ENCODE measurements around the gene SULT2A1.

DNA sequence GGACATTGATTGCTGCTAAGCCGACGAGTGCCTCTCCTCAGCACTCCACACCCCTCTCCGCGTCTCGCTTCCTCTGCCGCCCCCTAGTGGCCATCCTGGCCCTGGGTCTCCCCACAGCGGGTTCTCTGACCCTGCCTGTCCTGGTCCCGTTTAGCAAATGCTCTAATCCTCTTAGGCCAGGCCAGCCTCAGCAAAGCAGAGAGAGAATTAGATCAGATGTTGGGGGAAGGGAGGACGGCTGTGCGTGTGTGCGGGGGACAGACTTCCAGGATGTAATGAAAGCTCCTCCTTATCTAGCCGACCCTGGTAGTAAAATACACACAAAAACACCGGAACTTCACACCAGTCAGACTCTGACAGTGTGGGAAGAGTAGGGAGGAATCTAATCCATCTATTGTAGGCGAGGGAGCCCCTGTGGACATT lies 22.6 kb downstream of the SULT2A1 start:
- TF ChIP-seq EP300 (IDR thresholded peaks at IDR 0.05; ENCODE audit: low read depth) (no peak), POLR2A (IDR thresholded peaks at IDR 0.05) (no peak), POLR2AphosphoS5 (IDR thresholded peaks at IDR 0.05) (no peak)
- TF ChIP-seq, protein P1, sequence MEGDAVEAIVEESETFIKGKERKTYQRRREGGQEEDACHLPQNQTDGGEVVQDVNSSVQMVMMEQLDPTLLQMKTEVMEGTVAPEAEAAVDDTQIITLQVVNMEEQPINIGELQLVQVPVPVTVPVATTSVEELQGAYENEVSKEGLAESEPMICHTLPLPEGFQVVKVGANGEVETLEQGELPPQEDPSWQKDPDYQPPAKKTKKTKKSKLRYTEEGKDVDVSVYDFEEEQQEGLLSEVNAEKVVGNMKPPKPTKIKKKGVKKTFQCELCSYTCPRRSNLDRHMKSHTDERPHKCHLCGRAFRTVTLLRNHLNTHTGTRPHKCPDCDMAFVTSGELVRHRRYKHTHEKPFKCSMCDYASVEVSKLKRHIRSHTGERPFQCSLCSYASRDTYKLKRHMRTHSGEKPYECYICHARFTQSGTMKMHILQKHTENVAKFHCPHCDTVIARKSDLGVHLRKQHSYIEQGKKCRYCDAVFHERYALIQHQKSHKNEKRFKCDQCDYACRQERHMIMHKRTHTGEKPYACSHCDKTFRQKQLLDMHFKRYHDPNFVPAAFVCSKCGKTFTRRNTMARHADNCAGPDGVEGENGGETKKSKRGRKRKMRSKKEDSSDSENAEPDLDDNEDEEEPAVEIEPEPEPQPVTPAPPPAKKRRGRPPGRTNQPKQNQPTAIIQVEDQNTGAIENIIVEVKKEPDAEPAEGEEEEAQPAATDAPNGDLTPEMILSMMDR (IDR thresholded peaks at IDR 0.05) = peak; percentile 70 to 96 (median 94)
